HCT116 (cell line): ENCODE measurements around the gene TMPRSS3.

Experiments used
- CEBPB ChIP-seq: IDR thresholded peaks from 2 replicates; pipeline ENCODE4 v1.6.1; 2012; ENCODE audit warnings: low read depth
- ELF1 ChIP-seq: IDR thresholded peaks from 2 replicates; pipeline ENCODE4 v1.6.1; 2012; ENCODE audit warnings: low read depth, borderline replicate concordance
- EZH2 ChIP-seq: fragments of 200-600 bp; sonication (generic); IDR thresholded peaks from 2 replicates; pipeline ENCODE4 v1.6.1; 2017; ENCODE audit warnings: antibody characterized with exemption, mixed run types
- POLR2A ChIP-seq: IDR thresholded peaks from 2 replicates; pipeline ENCODE4 v1.7.0; 2011; ENCODE audit warnings: borderline replicate concordance; ENCODE audit not compliant: insufficient read depth, insufficient read length; ENCODE audit errors: extremely low read depth
- POLR2AphosphoS5 ChIP-seq: IDR thresholded peaks from 2 replicates; pipeline ENCODE4 v1.6.1; 2011; ENCODE audit warnings: mild to moderate bottlenecking, low read depth, low read length, moderate library complexity
- SIN3A ChIP-seq: IDR thresholded peaks from 2 replicates; pipeline ENCODE4 v1.6.1; 2012; ENCODE audit warnings: low read depth
- TCF7L2 ChIP-seq: IDR thresholded peaks from 2 replicates; pipeline ENCODE4 v1.7.0; 2011; ENCODE audit warnings: borderline replicate concordance, inconsistent platforms; ENCODE audit not compliant: insufficient read depth, insufficient read length; ENCODE audit errors: extremely low read depth
- YY1 ChIP-seq: IDR thresholded peaks from 2 replicates; pipeline ENCODE4 v1.6.1; 2011; ENCODE audit warnings: low read length, low read depth, moderate library complexity, mild to moderate bottlenecking; ENCODE audit not compliant: insufficient replicate concordance; ENCODE audit errors: extremely low read depth
- ZFX ChIP-seq: fragments of 450-650 bp; IDR thresholded peaks from 2 replicates; pipeline ENCODE4 v1.6.1; 2017
- ZNF274 ChIP-seq: fragments of 200-500 bp; sonication (Bioruptor generic); IDR thresholded peaks from 2 replicates; pipeline ENCODE4 v1.6.1; 2014; ENCODE audit warnings: mild to moderate bottlenecking, low read depth, low read length, inconsistent platforms
- TF ChIP-seq, protein P1 (sequence below), 3 experiments: fragments of 200-600 bp in 1 of 3; sonication (generic) in 1 of 3; IDR thresholded peaks in 2 of 3; conservative IDR thresholded peaks in 1 of 3; 2 replicates each; pipeline ENCODE4 v1.5.1; 2012 to 2017; ENCODE audit warnings: low read depth in 2 of 3, low read length in 2 of 3, antibody characterized with exemption in 1 of 3, borderline replicate concordance in 1 of 3, control low read depth in 1 of 3, mild to moderate bottlenecking in 1 of 3, mixed read lengths in 1 of 3, mixed run types in 1 of 3, moderate library complexity in 1 of 3; ENCODE audit not compliant: insufficient read depth in 1 of 3
- TF ChIP-seq, protein P2 (sequence below): IDR thresholded peaks from 2 replicates; pipeline ENCODE4 v1.6.1; 2012

DNA sequence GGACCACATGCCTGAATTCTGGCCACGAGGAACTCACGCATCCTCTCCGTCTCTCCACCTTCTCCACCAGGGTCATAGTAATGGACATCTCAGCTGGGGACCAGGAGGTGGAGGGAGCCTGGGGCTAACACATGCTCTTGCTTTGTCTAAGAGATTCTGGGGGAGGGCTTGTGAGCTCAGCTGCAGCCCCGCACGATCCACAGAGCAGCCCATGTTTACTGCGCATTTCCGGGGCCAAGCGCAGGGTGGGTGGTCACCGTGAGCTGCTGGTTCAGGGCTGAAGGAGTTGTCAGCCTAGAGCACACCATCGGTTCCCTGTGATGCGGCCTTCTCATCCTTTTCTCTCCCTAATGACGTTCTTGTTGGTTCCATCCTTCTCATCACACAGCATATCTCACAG lies 37.6 kb downstream of the TMPRSS3 start:
- no peak for TF ChIP-seq EZH2
- TF ChIP-seq, protein P1, sequence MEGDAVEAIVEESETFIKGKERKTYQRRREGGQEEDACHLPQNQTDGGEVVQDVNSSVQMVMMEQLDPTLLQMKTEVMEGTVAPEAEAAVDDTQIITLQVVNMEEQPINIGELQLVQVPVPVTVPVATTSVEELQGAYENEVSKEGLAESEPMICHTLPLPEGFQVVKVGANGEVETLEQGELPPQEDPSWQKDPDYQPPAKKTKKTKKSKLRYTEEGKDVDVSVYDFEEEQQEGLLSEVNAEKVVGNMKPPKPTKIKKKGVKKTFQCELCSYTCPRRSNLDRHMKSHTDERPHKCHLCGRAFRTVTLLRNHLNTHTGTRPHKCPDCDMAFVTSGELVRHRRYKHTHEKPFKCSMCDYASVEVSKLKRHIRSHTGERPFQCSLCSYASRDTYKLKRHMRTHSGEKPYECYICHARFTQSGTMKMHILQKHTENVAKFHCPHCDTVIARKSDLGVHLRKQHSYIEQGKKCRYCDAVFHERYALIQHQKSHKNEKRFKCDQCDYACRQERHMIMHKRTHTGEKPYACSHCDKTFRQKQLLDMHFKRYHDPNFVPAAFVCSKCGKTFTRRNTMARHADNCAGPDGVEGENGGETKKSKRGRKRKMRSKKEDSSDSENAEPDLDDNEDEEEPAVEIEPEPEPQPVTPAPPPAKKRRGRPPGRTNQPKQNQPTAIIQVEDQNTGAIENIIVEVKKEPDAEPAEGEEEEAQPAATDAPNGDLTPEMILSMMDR (IDR thresholded peaks at IDR 0.05 in 2 of 3, conservative IDR thresholded peaks at IDR 0.05 in 1 of 3; ENCODE audit: borderline replicate concordance in 1 of 3, insufficient read depth in 1 of 3, low read depth in 2 of 3, low read length in 2 of 3): no peak
- no peak for TF ChIP-seq TCF7L2
- TF ChIP-seq YY1: no peak
- TF ChIP-seq ZNF274: no peak
- TF ChIP-seq CEBPB: no peak
- TF ChIP-seq POLR2A: no peak
- no peak for TF ChIP-seq ELF1
- TF ChIP-seq POLR2AphosphoS5: no peak
- TF ChIP-seq ZFX: no peak
- TF ChIP-seq SIN3A: no peak
- TF ChIP-seq, protein P2, sequence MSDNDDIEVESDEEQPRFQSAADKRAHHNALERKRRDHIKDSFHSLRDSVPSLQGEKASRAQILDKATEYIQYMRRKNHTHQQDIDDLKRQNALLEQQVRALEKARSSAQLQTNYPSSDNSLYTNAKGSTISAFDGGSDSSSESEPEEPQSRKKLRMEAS: no peak
